Measurements from ENCODE around the gene CEP128.

Gene CEP128

GRCh38 chr14:80567905-80568536 is 373.5 kb downstream of the CEP128 start:
- no peak for DNase-seq (ENCODE audit: extremely low read depth, low read depth)
- TF ChIP-seq CTCF (IDR thresholded peaks at IDR 0.05; ENCODE audit: low read depth, low read length, missing control alignments): no peak
- no peak overlapping the region for H3K4me3 ChIP-seq (replicated peaks; ENCODE audit: low read depth, low read length)

- no peak for DNase-seq (ENCODE audit: extremely low read depth, low read depth)
- TF ChIP-seq CTCF (IDR thresholded peaks at IDR 0.05; ENCODE audit: low read depth, low read length, missing control alignments): no peak
- H3K4me3 ChIP-seq (replicated peaks; ENCODE audit: low read depth, low read length): no peak overlapping the region
These were observed 376.5 kb downstream of the CEP128 start for GRCh38 chr14:80565001-80565400.

- DNase-seq (ENCODE audit: extremely low read depth, low read depth): no peak
- TF ChIP-seq CTCF (IDR thresholded peaks at IDR 0.05; ENCODE audit: low read depth, low read length, missing control alignments): no peak
- no peak overlapping the region for H3K4me3 ChIP-seq (replicated peaks; ENCODE audit: low read depth, low read length)
These were observed 377.5 kb downstream of the CEP128 start for GRCh38 chr14:80564051-80564450.

DNA sequence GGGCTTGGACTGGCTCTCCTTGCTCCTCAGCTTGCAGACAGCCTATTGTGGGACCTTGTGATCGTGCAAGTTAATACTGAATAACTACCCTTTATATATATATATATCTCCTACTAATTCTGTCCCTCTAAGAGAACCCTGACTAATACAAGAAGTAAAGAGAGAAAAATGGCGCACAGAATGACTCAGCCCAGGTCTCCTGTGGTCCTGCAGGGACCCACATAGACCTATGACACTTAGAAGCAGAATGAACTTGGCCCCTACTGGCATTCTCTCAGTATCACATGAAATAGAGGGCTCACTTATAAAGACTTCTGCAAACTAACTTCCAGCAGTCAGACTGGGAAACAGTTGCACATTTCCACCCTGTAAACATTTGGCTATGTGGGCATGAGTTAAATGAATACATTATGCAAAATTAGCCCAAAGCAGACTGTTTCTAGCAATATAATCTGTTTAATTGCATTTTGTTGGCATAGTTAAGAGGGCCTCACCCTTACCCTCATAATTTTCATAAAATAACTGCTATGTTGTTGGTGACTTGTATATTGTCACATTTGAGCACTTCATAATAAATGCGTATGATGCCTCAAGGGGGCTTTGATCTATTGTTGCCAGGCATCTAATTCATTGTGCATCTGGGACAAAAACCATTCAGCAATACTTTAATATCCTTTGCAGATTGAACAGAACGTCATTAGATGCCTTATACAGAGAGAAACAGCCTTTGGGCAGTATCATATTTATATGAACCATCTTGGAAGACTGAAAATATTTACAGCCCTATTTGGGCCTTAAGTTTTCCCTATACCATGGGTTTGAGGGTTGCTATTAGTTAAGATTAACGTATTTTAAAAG is 380.5 kb downstream of the CEP128 start:
- no peak for DNase-seq (ENCODE audit: extremely low read depth, low read depth)
- no peak overlapping the region for H3K4me3 ChIP-seq (replicated peaks; ENCODE audit: low read depth, low read length)
- no peak for TF ChIP-seq CTCF (IDR thresholded peaks at IDR 0.05; ENCODE audit: low read depth, low read length, missing control alignments)

GRCh38 chr14:80554139-80554538 is 387.4 kb downstream of the CEP128 start:
- TF ChIP-seq CTCF (IDR thresholded peaks at IDR 0.05; ENCODE audit: low read depth, low read length, missing control alignments): no peak
- DNase-seq (ENCODE audit: extremely low read depth, low read depth): no peak
- no peak overlapping the region for H3K4me3 ChIP-seq (replicated peaks; ENCODE audit: low read depth, low read length)

- TF ChIP-seq CTCF (IDR thresholded peaks at IDR 0.05; ENCODE audit: low read depth, low read length, missing control alignments): no peak
- no peak for DNase-seq (ENCODE audit: extremely low read depth, low read depth)
- no peak overlapping the region for H3K4me3 ChIP-seq (replicated peaks; ENCODE audit: low read depth, low read length)
These were observed 392.4 kb downstream of the CEP128 start for GRCh38 chr14:80549141-80549540.

Data from HFF-Myc (cell line).